Breast epithelium (tissue), 4 donors: ENCODE measurements around the gene ZFHX3. TPM values are rescaled to one million over a fixed set of nuclear protein-coding genes. Genes with fewer than 3 reads are reported as not detected.

Source experiments
- DNase-seq, 2 donors: peaks; one replicate each; pipeline ENCODE4 v3.0.0-alpha.2; 2019; ENCODE audit warnings: low spot score in 2 of 2
- H3K27ac ChIP-seq, 2 donors: fragments of 200-600 bp; sonication (generic) in 1 of 2; one replicate each; pipeline ENCODE4 v1.5.1; 2016 to 2019; ENCODE audit warnings: mild to moderate bottlenecking in 1 of 2
- H3K27me3 ChIP-seq, 2 donors: fragments of 200-600 bp; sonication (generic) in 1 of 2; one replicate each; pipeline versions ENCODE4 v1.5.1 to v1.6.0; 2017 to 2019; ENCODE audit warnings: control low read depth in 1 of 2, mild to moderate bottlenecking in 1 of 2
- H3K36me3 ChIP-seq: fragments of 200-600 bp; one replicate; pipeline ENCODE4 v1.5.1; 2019
- H3K4me1 ChIP-seq, 2 donors: fragments of 200-600 bp; sonication (generic); one replicate each; pipeline ENCODE4 v1.5.1; 2016 to 2019; ENCODE audit warnings: control low read depth in 1 of 2
- H3K4me3 ChIP-seq, 3 donors: fragments of 200-600 bp; sonication (generic); 1 replicate in 2 of 3; 2 replicates in 1 of 3; pipeline ENCODE4 v1.5.1; 2016 to 2019; ENCODE audit warnings: mild to moderate bottlenecking in 3 of 3, moderate library complexity in 2 of 3
- H3K9me3 ChIP-seq, 2 donors: fragments of 200-600 bp; sonication (generic) in 1 of 2; one replicate each; pipeline ENCODE4 v1.5.1; 2016 to 2019; ENCODE audit warnings: control low read depth in 1 of 2
- CTCF ChIP-seq, 3 donors: fragments of 450-650 bp; IDR thresholded peaks; one replicate each; pipeline ENCODE4 v1.5.1; 2016 to 2017; ENCODE audit warnings: antibody characterized with exemption in 3 of 3, mild to moderate bottlenecking in 3 of 3, moderate library complexity in 3 of 3
- POLR2A ChIP-seq: fragments of 450-650 bp; IDR thresholded peaks from one replicate; pipeline ENCODE4 v1.6.1; 2016; ENCODE audit warnings: antibody characterized with exemption, mild to moderate bottlenecking, moderate library complexity
- POLR2AphosphoS5 ChIP-seq, 3 donors: sonication (generic); formaldehyde crosslinking; IDR thresholded peaks; one replicate each; pipeline ENCODE4 v1.6.1; 2017; ENCODE audit warnings: antibody characterized with exemption in 3 of 3
- intact Hi-C: fragments of 100-400 bp; cut with DNase I; formaldehyde crosslinking; loops from one replicate; pipeline ENCODE4 v1.15.1; 2023; ENCODE audit warnings: low total_unique reads
- total RNA-seq, 3 donors: library from RNA; depleted of rRNA; stranded (reverse); fragments of >200 nt; gene quantifications; one replicate each; pipeline ENCODE4 v1.1.0, GENCODE V29; 2016

ZFHX3 gene
- total RNA-seq, 3 donors from 2014 or later: 10.8 to 36.0 (median 11.8) TPM

GRCh38 chr16:72884037-72884436, 163.9 kb downstream of the ZFHX3 start:
- H3K4me3 ChIP-seq: no peak overlapping the region
- no peaks in the 10 kb centered on the region for H3K36me3 ChIP-seq
- H3K9me3 ChIP-seq: no peaks in the 10 kb centered on the region
- intact Hi-C loops: no loop called here
- TF ChIP-seq CTCF (IDR thresholded peaks at IDR 0.05) (no peak), POLR2AphosphoS5 (IDR thresholded peaks at IDR 0.05) (no peak), POLR2A (no peak)
- H3K27me3 ChIP-seq: no peaks in the 10 kb centered on the region
- H3K27ac ChIP-seq: no peak overlapping the region
- H3K4me1 ChIP-seq: no peaks in the 10 kb centered on the region
- no peak for DNase-seq

GRCh38 chr16:72879846-72880245, 168.1 kb downstream of the ZFHX3 start:
- TF ChIP-seq POLR2AphosphoS5 (IDR thresholded peaks at IDR 0.05) (no peak), CTCF (IDR thresholded peaks at IDR 0.05) (no peak), POLR2A (no peak)
- H3K4me1 ChIP-seq: peaks cover 0 to 2% of the 10 kb centered on the region in 2 donors
- H3K4me3 ChIP-seq: no peak overlapping the region
- no peak for DNase-seq
- intact Hi-C loops: loop anchor here (1.0 kb wide), 1 partner anchor 32 kb away; no protein-coding TSS in a partner anchor
- no peaks in the 10 kb centered on the region for H3K9me3 ChIP-seq
- H3K36me3 ChIP-seq: no peaks in the 10 kb centered on the region
- no peaks in the 10 kb centered on the region for H3K27me3 ChIP-seq
- H3K27ac ChIP-seq: no peak overlapping the region

- no peak for DNase-seq
- intact Hi-C loops: loop anchor here (1.0 kb wide), 1 partner anchor 30 kb away; no protein-coding TSS in a partner anchor
- H3K9me3 ChIP-seq: no peaks in the 10 kb centered on the region
- no peaks in the 10 kb centered on the region for H3K36me3 ChIP-seq
- no peaks in the 10 kb centered on the region for H3K27me3 ChIP-seq
- H3K27ac ChIP-seq: peak overlapping the region in 1 of 2 donors; percentile 44
- peaks cover 0 to 2% of the 10 kb centered on the region in 2 donors for H3K4me1 ChIP-seq
- H3K4me3 ChIP-seq: no peak overlapping the region
- no peak for TF ChIP-seq POLR2A
- no peak for TF ChIP-seq CTCF (IDR thresholded peaks at IDR 0.05)
- no peak for TF ChIP-seq POLR2AphosphoS5 (IDR thresholded peaks at IDR 0.05)
These were observed 169.3 kb downstream of the ZFHX3 start for GRCh38 chr16:72878301-72879269.

- Histone ChIP-seq H3K36me3 (no peaks in the 10 kb centered on the region), H3K9me3 (no peaks in the 10 kb centered on the region), H3K4me1 (peaks cover 0 to 2% of the 10 kb centered on the region in 2 donors), H3K27ac (peak overlapping the region; percentile 3 to 79), H3K27me3 (no peaks in the 10 kb centered on the region), H3K4me3 (no peak overlapping the region)
- intact Hi-C loops: no loop called here
- DNase-seq: no peak
- TF ChIP-seq POLR2AphosphoS5 (IDR thresholded peaks at IDR 0.05): no peak
- no peak for TF ChIP-seq POLR2A
- no peak for TF ChIP-seq CTCF (IDR thresholded peaks at IDR 0.05)
These were observed 170.4 kb downstream of the ZFHX3 start for GRCh38 chr16:72877374-72878028.

GRCh38 chr16:72876981-72877373, 171.0 kb downstream of the ZFHX3 start:
- TF ChIP-seq POLR2A: no peak
- TF ChIP-seq CTCF (IDR thresholded peaks at IDR 0.05): no peak
- TF ChIP-seq POLR2AphosphoS5 (IDR thresholded peaks at IDR 0.05): no peak
- Histone ChIP-seq H3K9me3 (no peaks in the 10 kb centered on the region), H3K27ac (peak overlapping the region; percentile 3 to 79), H3K4me1 (peaks cover 0 to 2% of the 10 kb centered on the region in 2 donors), H3K4me3 (no peak overlapping the region), H3K27me3 (no peaks in the 10 kb centered on the region), H3K36me3 (no peaks in the 10 kb centered on the region)
- DNase-seq: no peak
- intact Hi-C loops: no loop called here
